ENCODE results near the gene LMAN1. TPM values are rescaled to one million over a fixed set of nuclear protein-coding genes. Genes with fewer than 3 reads are reported as not detected.

The LMAN1 gene
- total and polyA plus RNA-seq, 10 of the 15 experiments (the other 5 are each of a cell fraction or from before 2014, with no cell fraction given) = 15.0 to 78.9 (median 67.5) TPM

- H3K27ac ChIP-seq (ENCODE audit: control insufficient read depth, insufficient read depth) = no peak overlapping the region
- no peak overlapping the region for H3K4me3 ChIP-seq
- in situ Hi-C loops (cut with MboI) = no loop called here
- ChIA-PET RAD21 (ENCODE audit: unreplicated experiment) (interaction anchor here (0.6 to 4.6 kb wide), 20 partner anchors 38 to 849 kb away, joined by 3 to 46 read pairs (median 4); partner anchors contain the start of gene CPLX4), CTCF (interaction anchor here (0.7 to 4.2 kb wide), 44 partner anchors 9 to 634 kb away, joined by 3 to 165 read pairs (median 4); partner anchors contain the start of gene CPLX4), POLR2A (no interaction called here), SMC1A (ENCODE audit: uncharacterized antibody, unreplicated experiment) (interaction anchor here (0.7 to 6.3 kb wide), 24 partner anchors 11 to 421 kb away, joined by 3 to 72 read pairs (median 4); partner anchors contain the start of genes CPLX4 and LMAN1)
- no peaks in the 10 kb centered on the region for H3K9me3 ChIP-seq (replicated peaks; ENCODE audit: control insufficient read depth, insufficient read depth, low read length)
- H3K36me3 ChIP-seq (ENCODE audit: control insufficient read depth in 2 of 2, insufficient read depth in 2 of 2, low read length in 1 of 2) = no peaks in the 10 kb centered on the region
- no peaks in the 10 kb centered on the region for H3K79me2 ChIP-seq (ENCODE audit: control insufficient read depth, insufficient read depth, low read length)
- H2AFZ ChIP-seq (ENCODE audit: control insufficient read depth, low read depth, low read length) = no peak overlapping the region
- TF ChIP-seq STAT1 (conservative IDR thresholded peaks at IDR 0.05) (peak; percentile 63; the same call in 1 of the 2 replicates), FOS (IDR thresholded peaks at IDR 0.05; ENCODE audit: borderline replicate concordance, extremely low read depth, insufficient read length) (no peak), RELA (IDR thresholded peaks at IDR 0.05; ENCODE audit: borderline replicate concordance, partially characterized antibody) (peak; percentile 31), BHLHE40 (IDR thresholded peaks at IDR 0.05; ENCODE audit: borderline replicate concordance in 1 of 2, low read depth in 2 of 2, low read length in 1 of 2) (0 out of 4 replicates have a peak, but pooled peaks of 1 of the 2 experiments have one; percentile 44), RAD21 (IDR thresholded peaks at IDR 0.05; ENCODE audit: insufficient read depth, low read depth, low read length) (peak; percentile 97), NBN (IDR thresholded peaks at IDR 0.05) (no peak), LARP7 (IDR thresholded peaks at IDR 0.05) (0 out of 2 replicates have a peak, but pooled peaks have one; percentile 28), SMC3 (IDR thresholded peaks at IDR 0.05; ENCODE audit: borderline replicate concordance, low read length) (peak; percentile 98), IKZF1 (conservative IDR thresholded peaks at IDR 0.05) (0 out of 2 replicates have a peak, but pooled peaks have one; percentile 11), POLR2AphosphoS2 (IDR thresholded peaks at IDR 0.05; ENCODE audit: low read depth, low read length) (no peak), NRF1 (conservative IDR thresholded peaks at IDR 0.05; ENCODE audit: low read depth, low read length) (0 out of 2 replicates have a peak, but pooled peaks have one; percentile 10)
- TF ChIP-seq, protein P1, sequence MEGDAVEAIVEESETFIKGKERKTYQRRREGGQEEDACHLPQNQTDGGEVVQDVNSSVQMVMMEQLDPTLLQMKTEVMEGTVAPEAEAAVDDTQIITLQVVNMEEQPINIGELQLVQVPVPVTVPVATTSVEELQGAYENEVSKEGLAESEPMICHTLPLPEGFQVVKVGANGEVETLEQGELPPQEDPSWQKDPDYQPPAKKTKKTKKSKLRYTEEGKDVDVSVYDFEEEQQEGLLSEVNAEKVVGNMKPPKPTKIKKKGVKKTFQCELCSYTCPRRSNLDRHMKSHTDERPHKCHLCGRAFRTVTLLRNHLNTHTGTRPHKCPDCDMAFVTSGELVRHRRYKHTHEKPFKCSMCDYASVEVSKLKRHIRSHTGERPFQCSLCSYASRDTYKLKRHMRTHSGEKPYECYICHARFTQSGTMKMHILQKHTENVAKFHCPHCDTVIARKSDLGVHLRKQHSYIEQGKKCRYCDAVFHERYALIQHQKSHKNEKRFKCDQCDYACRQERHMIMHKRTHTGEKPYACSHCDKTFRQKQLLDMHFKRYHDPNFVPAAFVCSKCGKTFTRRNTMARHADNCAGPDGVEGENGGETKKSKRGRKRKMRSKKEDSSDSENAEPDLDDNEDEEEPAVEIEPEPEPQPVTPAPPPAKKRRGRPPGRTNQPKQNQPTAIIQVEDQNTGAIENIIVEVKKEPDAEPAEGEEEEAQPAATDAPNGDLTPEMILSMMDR (IDR thresholded peaks at IDR 0.05 in 2 of 3, conservative IDR thresholded peaks at IDR 0.05 in 1 of 3; ENCODE audit: control insufficient read depth in 2 of 3, extremely low read depth in 1 of 3, insufficient read depth in 1 of 3, low read depth in 3 of 3, low read length in 3 of 3) = peak; percentile 89 to 97 (median 96)
- 12% methylated on average over 13 of the region's 13 CpGs for WGBS (ENCODE audit: insufficient coverage, insufficient replicate concordance, low lambda C conversion rate, missing lambda C conversion rate)
- H3K27me3 ChIP-seq (replicated peaks in 1 of 2; ENCODE audit: control insufficient read depth in 2 of 2, insufficient read depth in 2 of 2, low read length in 1 of 2) = no peaks in the 10 kb centered on the region
- no peaks in the 10 kb centered on the region for H4K20me1 ChIP-seq (ENCODE audit: control insufficient read depth, insufficient read depth)
- no peaks in the 10 kb centered on the region for H3K4me1 ChIP-seq (ENCODE audit: control insufficient read depth, insufficient read depth, low read length)
- no peak overlapping the region for H3K4me2 ChIP-seq (ENCODE audit: control insufficient read depth, insufficient read depth)
- BruUV-seq (replicated peaks) = no TSS peak
- peak; percentile 100 for ATAC-seq
- intact Hi-C loops (cut with micrococcal nuclease; ENCODE audit: unreplicated experiment) = loop anchor here (2.0 kb wide), 3 partner anchors 94 to 318 kb away; no protein-coding TSS in a partner anchor
- no peak overlapping the region for H3K9ac ChIP-seq (ENCODE audit: control insufficient read depth, insufficient read depth, low read length)
- peak; percentile 78 for FAIRE-seq
- peak; percentile 40 for DNase-seq (ENCODE audit: low read depth, low spot score)
These were observed 43.5 kb upstream of the LMAN1 start for GRCh38 chr18:59402432-59403090.

Data from GM12878 (cell line).